Measurements from ENCODE around the gene PRM1. TPM values are rescaled to one million over a fixed set of nuclear protein-coding genes. Genes with fewer than 3 reads are reported as not detected.

The PRM1 gene
- total and polyA plus RNA-seq, 2 of the 13 experiments (the other 11 are each of a cell fraction or from before 2014, with no cell fraction given), result not detected

DNA sequence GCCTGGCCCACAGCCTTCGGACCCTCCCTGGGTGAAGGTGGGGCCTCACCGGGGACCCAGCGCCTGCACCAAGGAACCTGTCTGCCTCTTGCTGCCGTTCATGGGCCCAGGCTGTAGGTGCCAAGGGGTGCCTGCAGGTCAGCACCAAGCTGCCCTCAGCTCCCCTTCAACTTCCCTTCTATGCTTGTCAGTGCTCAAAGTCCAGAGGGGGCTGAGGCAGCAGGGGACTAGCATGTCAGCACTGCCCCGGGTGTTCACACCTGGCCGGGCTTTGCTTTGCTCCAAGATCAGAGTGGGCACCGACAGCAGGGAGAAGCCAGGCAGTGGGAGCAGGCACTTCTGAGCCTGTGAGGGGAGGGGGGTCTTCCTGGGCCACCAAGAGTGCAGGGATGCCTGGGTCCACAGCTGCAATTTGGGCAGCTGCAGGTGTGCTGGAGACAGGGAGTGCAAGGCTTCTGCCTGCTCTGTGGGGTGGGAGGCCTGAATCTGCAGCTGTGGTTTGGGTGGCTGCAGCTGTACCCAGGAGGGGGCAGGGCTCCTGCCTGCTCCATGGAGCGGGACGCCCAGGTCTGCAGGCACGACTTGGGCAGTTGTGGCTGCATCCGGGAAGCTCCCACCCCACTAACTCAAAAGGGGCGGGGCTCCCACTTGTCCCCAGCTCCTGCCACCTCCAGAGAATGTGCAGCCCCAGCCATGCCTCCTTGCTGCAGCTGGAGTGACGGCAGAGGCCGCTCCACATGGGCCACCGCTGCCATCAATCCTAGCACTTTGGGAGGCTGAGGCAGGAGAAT, 27.6 kb upstream of the PRM1 start (continued):
- TF ChIP-seq, protein P1, sequence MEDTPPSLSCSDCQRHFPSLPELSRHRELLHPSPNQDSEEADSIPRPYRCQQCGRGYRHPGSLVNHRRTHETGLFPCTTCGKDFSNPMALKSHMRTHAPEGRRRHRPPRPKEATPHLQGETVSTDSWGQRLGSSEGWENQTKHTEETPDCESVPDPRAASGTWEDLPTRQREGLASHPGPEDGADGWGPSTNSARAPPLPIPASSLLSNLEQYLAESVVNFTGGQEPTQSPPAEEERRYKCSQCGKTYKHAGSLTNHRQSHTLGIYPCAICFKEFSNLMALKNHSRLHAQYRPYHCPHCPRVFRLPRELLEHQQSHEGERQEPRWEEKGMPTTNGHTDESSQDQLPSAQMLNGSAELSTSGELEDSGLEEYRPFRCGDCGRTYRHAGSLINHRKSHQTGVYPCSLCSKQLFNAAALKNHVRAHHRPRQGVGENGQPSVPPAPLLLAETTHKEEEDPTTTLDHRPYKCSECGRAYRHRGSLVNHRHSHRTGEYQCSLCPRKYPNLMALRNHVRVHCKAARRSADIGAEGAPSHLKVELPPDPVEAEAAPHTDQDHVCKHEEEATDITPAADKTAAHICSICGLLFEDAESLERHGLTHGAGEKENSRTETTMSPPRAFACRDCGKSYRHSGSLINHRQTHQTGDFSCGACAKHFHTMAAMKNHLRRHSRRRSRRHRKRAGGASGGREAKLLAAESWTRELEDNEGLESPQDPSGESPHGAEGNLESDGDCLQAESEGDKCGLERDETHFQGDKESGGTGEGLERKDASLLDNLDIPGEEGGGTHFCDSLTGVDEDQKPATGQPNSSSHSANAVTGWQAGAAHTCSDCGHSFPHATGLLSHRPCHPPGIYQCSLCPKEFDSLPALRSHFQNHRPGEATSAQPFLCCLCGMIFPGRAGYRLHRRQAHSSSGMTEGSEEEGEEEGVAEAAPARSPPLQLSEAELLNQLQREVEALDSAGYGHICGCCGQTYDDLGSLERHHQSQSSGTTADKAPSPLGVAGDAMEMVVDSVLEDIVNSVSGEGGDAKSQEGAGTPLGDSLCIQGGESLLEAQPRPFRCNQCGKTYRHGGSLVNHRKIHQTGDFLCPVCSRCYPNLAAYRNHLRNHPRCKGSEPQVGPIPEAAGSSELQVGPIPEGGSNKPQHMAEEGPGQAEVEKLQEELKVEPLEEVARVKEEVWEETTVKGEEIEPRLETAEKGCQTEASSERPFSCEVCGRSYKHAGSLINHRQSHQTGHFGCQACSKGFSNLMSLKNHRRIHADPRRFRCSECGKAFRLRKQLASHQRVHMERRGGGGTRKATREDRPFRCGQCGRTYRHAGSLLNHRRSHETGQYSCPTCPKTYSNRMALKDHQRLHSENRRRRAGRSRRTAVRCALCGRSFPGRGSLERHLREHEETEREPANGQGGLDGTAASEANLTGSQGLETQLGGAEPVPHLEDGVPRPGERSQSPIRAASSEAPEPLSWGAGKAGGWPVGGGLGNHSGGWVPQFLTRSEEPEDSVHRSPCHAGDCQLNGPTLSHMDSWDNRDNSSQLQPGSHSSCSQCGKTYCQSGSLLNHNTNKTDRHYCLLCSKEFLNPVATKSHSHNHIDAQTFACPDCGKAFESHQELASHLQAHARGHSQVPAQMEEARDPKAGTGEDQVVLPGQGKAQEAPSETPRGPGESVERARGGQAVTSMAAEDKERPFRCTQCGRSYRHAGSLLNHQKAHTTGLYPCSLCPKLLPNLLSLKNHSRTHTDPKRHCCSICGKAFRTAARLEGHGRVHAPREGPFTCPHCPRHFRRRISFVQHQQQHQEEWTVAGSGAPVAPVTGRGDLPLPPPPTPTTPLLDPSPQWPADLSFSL (CRISPR knock-in tag; IDR thresholded peaks at IDR 0.05), result no peak
- TF ChIP-seq, protein P2, sequence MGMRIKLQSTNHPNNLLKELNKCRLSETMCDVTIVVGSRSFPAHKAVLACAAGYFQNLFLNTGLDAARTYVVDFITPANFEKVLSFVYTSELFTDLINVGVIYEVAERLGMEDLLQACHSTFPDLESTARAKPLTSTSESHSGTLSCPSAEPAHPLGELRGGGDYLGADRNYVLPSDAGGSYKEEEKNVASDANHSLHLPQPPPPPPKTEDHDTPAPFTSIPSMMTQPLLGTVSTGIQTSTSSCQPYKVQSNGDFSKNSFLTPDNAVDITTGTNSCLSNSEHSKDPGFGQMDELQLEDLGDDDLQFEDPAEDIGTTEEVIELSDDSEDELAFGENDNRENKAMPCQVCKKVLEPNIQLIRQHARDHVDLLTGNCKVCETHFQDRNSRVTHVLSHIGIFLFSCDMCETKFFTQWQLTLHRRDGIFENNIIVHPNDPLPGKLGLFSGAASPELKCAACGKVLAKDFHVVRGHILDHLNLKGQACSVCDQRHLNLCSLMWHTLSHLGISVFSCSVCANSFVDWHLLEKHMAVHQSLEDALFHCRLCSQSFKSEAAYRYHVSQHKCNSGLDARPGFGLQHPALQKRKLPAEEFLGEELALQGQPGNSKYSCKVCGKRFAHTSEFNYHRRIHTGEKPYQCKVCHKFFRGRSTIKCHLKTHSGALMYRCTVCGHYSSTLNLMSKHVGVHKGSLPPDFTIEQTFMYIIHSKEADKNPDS (CRISPR knock-in tag; IDR thresholded peaks at IDR 0.05), result peak; percentile 88; the same call in 1 of the 2 replicates
- peak; percentile 49; the same call in 1 of the 2 replicates for TF ChIP-seq DPF2 (CRISPR knock-in tag; IDR thresholded peaks at IDR 0.05; ENCODE audit: borderline replicate concordance, low read depth)
- TF ChIP-seq SPEN (CRISPR knock-in tag; IDR thresholded peaks at IDR 0.05; ENCODE audit: low read depth), result peak; percentile 73
- TF ChIP-seq ZNF557 (CRISPR knock-in tag; IDR thresholded peaks at IDR 0.05), result no peak
- no peak for TF ChIP-seq NAIF1 (CRISPR knock-in tag; IDR thresholded peaks at IDR 0.05; ENCODE audit: borderline replicate concordance)
- no peak for TF ChIP-seq HMGA1 (CRISPR knock-in tag; conservative IDR thresholded peaks at IDR 0.05)
- TF ChIP-seq, protein P3, sequence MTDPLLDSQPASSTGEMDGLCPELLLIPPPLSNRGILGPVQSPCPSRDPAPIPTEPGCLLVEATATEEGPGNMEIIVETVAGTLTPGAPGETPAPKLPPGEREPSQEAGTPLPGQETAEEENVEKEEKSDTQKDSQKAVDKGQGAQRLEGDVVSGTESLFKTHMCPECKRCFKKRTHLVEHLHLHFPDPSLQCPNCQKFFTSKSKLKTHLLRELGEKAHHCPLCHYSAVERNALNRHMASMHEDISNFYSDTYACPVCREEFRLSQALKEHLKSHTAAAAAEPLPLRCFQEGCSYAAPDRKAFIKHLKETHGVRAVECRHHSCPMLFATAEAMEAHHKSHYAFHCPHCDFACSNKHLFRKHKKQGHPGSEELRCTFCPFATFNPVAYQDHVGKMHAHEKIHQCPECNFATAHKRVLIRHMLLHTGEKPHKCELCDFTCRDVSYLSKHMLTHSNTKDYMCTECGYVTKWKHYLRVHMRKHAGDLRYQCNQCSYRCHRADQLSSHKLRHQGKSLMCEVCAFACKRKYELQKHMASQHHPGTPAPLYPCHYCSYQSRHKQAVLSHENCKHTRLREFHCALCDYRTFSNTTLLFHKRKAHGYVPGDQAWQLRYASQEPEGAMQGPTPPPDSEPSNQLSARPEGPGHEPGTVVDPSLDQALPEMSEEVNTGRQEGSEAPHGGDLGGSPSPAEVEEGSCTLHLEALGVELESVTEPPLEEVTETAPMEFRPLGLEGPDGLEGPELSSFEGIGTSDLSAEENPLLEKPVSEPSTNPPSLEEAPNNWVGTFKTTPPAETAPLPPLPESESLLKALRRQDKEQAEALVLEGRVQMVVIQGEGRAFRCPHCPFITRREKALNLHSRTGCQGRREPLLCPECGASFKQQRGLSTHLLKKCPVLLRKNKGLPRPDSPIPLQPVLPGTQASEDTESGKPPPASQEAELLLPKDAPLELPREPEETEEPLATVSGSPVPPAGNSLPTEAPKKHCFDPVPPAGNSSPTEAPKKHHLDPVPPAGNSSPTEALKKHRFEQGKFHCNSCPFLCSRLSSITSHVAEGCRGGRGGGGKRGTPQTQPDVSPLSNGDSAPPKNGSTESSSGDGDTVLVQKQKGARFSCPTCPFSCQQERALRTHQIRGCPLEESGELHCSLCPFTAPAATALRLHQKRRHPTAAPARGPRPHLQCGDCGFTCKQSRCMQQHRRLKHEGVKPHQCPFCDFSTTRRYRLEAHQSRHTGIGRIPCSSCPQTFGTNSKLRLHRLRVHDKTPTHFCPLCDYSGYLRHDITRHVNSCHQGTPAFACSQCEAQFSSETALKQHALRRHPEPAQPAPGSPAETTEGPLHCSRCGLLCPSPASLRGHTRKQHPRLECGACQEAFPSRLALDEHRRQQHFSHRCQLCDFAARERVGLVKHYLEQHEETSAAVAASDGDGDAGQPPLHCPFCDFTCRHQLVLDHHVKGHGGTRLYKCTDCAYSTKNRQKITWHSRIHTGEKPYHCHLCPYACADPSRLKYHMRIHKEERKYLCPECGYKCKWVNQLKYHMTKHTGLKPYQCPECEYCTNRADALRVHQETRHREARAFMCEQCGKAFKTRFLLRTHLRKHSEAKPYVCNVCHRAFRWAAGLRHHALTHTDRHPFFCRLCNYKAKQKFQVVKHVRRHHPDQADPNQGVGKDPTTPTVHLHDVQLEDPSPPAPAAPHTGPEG (CRISPR knock-in tag; IDR thresholded peaks at IDR 0.05), result no peak
- TF ChIP-seq ZNF264 (CRISPR knock-in tag; IDR thresholded peaks at IDR 0.05), result no peak
- TF ChIP-seq NR2C2 (CRISPR knock-in tag; IDR thresholded peaks at IDR 0.05; ENCODE audit: borderline replicate concordance), result no peak
- peak; percentile 42; the same call in 1 of the 2 replicates for TF ChIP-seq ZFP90 (CRISPR knock-in tag; IDR thresholded peaks at IDR 0.05; ENCODE audit: borderline replicate concordance)
- peak; percentile 71 for TF ChIP-seq AHR (CRISPR knock-in tag; IDR thresholded peaks at IDR 0.05)
- no peak for TF ChIP-seq ZNF256 (CRISPR knock-in tag; conservative IDR thresholded peaks at IDR 0.05)
